NCI-H2196 treated with DMSO at 0.1 percent for 48 hours (cell line): Measurements from ENCODE around the gene IGF2.

Source experiments
- DNase-seq: peaks from one replicate; lab custom pipeline; 2025; ENCODE audit not compliant: unreplicated experiment; lab: John Stamatoyannopoulos, UW

IGF2 gene

GRCh38 chr11:2154195-2154585, 15.0 kb upstream of the IGF2 start:
- DNase-seq: no peak

DNA sequence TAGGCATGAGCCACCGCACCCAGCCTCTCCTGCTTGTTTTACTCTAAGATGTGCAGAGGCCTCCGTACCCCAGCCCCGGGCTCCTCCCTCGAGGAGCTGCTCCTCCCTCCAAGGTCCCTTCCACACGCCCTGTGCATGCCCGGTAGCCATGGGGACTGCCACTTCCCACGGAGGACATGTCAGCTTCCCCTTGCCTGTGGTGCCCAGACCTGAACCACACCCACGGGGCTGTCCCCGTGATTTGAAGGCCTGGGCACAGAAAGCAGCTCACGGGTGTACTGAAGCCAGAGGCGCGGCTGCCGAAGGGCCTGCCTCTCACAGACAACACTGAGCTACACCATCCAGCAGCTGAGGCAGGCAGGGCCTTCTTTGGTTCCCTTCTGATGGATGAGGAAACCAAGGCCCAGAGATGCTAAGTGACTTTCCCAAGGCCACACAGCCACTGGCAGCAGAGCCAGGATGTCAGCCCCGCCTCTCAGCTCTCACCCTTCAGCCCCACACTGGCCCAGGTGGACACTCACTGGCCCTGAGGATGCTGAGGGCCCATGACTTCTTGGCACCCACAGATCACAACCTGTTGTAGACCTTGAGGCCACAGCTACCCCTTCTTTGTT, 14.5 kb upstream of the IGF2 start:
- no peak for DNase-seq

DNA sequence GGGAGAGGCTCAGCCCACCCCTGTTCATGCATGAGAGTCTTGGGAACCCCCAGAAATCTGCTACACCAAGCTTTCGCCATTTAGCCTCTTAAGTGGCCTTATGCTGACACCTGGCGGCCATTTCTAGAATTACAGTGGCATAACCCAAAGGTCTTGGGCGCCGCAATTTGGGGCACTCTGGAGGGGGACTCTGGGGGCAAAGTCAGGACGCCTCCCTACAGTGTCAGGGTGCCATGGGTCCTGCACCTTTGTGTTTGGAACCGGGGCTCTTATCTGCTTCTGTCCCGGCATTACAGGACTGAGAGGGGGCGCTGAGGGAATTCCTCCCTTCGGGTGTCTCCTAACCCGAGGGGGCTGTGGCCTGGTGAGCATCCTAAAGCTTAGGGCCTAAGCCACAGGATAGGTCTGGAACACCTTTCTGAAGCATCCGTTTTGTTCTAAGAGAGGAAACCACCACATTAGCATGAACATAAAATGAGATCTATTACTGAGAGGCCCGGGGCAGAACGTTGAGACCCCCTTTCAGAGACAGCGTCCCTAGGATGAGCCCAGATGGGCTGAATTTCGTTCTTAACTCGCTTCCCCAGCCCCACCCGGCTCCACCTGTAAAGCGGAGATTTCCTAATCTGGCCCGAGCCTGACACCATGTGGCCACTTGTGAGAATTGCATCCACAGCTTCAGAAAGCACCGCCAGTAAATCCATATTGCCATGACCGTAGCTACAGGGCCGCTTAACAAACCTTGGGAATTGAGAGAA, 12.5 kb upstream of the IGF2 start:
- DNase-seq: peak; percentile 62

DNA sequence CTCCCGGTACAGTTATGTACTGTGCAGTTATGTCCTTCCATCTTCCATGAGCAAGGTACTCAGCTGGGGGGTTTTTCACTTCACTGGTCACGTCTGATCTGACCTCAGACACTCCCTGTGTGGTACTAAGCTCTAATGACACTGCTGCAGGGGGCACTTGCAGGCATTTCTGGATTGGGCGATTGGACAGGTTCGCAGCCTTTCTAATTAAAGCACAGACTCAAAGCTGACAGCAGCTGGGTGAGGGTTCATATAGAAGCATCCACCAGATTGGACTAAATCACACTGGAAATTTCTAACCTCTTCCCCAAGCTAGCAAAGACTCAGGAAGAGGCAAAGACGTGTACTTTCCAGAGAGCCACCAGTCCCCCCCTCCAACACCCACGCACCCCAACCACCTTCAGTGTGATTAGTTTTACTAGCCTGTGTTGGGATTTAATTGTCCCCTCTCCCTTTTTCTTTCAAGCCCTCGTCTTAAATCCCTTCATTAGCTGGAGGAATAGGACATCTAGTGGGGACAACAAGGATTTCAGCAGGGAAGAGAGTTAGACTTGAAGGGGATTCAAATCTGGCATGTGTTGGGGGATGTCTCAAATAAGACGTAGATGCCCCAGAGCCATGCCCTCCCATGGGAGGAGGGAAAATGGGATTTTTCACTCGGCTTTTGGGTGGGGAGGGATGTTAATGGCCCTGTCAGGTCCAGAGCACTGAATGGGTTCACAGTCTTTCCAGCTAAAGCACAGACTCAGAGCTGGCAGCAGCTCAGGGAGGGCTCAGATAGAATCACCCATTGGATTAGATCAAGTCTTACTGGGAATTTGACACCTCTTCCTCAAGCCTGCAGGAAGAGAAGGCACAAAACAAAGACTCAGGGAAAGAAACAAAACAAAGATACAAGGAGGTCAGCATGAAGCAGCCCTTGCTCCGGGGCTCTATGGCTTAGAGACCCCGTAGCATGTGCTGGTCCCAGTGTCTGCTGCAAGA, 11.0 kb upstream of the IGF2 start:
- DNase-seq: no peak

DNA sequence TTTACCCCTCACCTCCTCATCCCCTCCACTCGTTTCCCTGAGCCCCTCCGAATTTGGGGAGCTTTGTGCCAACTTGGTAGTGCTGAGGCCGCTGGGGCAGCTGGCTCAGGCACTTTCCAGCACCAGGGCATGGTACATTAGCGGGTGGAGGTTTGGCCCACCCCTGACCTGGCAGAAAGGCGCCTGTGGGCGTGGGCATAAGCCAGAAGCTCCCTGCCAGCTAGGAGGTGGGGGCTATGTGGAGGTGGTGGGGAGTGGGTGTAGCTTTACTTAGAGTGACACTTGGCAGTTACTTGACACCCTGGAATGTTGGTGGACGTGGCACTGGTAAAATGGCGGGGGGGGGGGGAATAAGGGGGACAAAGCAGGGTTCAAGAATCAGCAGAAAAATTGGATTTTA, 10.3 kb upstream of the IGF2 start:
- no peak for DNase-seq

- DNase-seq: no peak
Observed at GRCh38 chr11:2148595-2148994, 9.4 kb upstream of the IGF2 start.

DNA sequence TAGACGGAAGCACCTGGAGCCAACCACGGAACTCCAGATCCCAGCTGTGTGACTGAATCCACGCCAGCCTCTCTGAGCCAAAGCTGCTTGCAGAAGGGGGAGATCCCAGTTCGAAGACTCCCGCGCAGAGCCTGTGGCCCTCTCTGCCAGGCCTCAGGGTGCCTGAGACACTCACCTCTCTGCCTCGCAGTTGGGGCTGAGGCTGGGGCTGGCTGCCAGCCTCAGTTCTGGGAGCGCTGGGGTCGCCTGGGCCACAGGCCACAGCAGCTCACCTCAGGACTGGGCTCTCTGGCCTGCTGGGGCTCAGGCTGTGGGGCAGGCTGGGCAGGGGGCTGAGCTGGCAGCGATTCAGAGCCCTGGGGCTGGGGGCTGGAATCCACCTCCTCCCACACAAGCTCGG, 8.2 kb upstream of the IGF2 start:
- no peak for DNase-seq

DNA sequence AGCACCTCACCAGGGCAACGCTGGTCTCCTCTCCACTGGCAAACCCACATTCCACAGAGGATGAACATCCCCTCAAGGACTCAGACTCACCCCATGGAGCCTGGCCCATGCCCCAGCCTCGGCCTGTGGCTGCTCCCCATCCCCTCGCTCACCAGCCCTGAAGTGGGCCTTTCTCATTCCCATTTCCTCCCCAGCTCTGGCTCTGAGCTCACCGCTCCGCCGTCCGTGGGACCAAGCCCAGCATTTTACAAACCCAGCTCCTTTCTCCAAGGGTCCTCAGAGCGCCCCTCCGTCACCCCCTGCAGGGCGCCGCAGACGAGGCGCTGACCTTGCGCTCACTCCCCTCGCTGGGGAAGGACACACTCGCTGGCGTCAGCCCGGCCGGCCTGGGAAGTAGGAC, 6.9 kb upstream of the IGF2 start:
- DNase-seq: no peak

DNA sequence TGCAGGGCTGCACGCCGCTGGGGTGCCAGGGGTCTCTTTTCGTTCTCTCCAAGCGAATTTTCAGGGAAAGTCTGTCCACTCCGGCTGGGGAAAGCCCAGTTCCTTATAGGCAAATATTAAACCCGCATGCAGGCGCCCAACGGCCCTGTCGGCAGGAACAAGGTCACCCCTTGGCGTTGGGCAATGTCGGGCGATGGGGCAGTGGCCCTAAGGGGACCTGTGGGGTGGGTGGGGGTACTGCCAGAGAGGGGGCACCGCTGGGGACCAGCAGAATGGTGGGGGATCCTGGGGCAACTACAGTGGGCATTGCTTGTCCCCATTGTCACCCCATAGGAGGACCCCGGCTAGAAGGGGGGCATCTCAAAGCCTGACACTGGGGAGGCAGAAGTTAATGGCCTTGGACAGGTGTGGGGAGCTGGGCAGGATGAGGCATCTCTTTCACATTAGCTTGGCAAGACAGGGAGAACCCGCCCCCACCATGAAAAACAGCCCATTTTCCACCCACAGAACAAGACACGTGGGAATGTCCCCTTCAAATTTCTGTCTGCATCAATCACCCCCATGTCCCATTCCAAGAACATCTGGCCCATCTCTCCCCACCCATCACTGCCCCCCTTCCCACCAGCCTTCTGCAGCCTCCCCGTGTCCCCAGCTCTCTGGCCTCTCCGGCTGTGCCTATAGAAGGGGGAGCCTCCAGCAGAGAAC, 5.5 kb upstream of the IGF2 start:
- no peak for DNase-seq

- DNase-seq: no peak
Observed at GRCh38 chr11:2143799-2144543, 4.8 kb upstream of the IGF2 start.

DNA sequence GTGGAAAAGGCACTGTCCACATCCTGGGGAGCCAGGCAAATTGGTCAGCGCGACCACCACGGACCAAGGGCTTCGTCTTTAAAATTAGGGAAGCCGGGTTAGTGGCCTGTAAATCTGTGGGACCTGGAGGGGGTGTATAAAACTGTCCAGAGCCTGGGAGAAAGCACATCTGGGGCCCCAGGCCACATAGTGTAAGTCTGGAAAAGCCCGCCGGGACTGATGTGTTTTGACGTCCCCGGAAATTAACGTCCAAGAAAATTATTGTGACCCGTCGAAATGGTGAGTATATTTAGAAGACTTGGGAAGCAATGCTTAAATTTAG, 4.2 kb upstream of the IGF2 start:
- DNase-seq: no peak

DNA sequence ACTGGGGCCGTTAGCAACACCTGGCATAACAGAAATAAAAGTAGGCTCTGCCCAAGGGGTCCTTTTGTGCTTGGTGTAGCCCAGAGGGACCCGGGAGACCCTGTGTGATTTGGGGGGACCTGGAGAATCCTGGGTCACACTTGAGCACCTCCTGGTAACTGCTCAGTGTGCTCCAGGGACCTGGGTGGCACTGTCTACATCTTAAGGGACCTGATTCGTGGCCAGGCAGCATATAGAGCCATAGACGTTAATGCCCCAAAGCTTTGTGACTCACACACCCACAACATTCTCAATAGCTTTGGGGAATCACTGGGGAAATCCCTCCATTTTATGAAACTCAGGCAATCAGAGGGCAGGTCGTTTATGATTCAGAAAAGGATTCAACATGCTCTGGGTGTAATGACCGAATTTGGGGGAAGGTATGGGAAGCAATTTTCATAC, 3.6 kb upstream of the IGF2 start:
- DNase-seq: no peak

GRCh38 chr11:2142300-2142759, 3.1 kb upstream of the IGF2 start:
- DNase-seq: no peak

DNA sequence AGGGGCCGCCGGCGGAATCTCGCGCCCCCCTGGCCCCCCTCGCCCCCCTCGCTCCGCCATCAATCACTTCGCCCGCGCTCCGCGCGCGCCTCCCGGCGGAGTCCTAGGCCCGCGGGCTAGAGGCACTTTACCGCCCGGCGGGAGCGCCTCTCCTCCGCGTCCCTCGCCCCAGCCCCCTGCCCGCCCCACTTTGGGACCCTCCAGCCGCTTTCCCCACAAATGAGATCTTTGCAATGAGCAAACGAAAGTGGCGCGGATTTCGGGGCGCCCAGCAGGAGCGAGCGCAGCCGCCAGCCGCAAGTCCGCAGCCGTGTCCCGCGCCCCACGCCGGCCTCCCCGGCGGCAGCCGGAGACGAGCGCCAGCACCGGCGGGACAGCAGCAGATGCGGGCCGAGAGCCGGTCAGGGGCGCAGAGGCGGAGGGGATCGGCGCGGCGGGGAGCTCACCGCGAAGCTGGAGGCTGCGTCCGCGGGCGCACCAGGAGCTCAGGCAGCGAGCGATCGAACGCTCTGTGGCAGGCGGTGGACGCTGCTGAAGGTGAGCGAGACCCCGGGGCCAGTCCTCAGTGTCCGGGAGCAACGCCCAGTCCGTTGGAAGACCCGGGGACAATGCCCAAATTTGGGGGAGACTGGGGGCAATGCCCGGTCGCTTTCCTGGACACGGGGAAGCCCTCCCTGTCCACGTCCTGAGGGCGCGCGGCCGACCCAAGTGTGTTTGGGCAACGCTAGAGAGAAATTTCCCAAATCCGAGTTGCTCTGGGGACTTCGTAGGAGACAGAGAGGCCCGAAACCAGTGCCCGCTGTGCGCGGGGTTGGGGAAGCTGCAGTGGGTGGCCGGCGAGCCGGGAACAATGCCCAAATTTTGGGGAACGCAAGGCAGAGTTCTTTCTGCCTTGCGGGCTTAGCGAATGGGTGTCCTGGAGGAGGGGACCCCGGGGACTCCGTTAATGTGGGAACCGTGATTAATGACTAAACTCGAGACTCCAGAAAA, 1.5 kb upstream of the IGF2 start:
- DNase-seq: no peak

DNA sequence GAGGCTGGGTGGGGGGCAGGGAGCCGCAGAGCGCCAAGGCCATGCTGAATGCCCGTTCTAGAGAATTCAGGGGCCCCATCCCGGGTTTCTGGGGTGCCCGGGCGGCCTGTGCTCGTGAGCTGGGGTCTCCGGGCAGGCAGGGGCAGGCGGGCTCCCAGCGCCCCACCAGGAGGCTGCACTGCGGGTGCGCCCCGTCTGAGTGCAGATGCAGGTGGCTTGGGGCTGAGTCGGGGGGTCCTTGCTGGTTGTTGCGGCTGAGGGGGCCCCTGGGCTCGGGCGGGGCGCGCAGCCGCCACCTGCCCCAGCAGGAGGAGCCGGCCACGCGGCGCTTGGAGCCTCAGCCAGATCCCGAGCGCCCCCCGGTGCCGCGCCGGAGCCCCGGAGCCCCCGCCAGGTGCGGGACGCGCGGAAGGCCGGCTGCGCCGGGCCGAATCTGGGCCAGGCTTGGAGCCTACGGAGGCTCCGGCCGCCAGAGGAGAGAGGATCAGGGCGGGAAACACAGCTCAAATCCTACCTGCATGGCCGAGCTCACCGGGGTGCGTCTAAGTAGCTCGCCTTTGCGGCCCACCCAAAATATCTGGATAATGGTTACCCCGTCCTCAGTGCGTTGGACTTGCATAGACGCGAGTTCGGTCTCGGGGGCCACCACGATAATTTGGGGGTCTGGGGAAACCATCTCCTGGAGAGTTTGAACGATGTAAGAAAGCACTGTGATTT, 590 bp upstream of the IGF2 start:
- DNase-seq: no peak

- DNase-seq: no peak
Observed at GRCh38 chr11:2138431-2139122, 612 bp downstream of the IGF2 start.

GRCh38 chr11:2138068-2138430, 1.1 kb downstream of the IGF2 start:
- no peak for DNase-seq
